ENCODE measurements around the gene ARCN1. TPM values are rescaled to one million over a fixed set of nuclear protein-coding genes. Genes with fewer than 3 reads are reported as not detected.

The ARCN1 gene
- total and polyA plus RNA-seq, 10 donors = 33.8 to 106 (median 93.3) TPM

GRCh38 chr11:118643995-118644345 lies 71.8 kb downstream of the ARCN1 start:
- intact Hi-C loops (cut with DNase I; ENCODE audit: low total_unique reads) = no loop called here
- Histone ChIP-seq H3K4me3 (no peak overlapping the region), H3K36me3 (peaks cover 0 to 99% (median 25%) of the 10 kb centered on the region in 6 donors), H3K27me3 (replicated peaks in 1 of 7) (no peaks in the 10 kb centered on the region), H3K27ac (peak overlapping the region in 1 of 8 donors; percentile 2), H3K9me3 (no peaks in the 10 kb centered on the region), H3K4me1 (peaks cover 0 to 6% (median 0%) of the 10 kb centered on the region in 6 donors)
- no peak for TF ChIP-seq POLR2AphosphoS5 (IDR thresholded peaks at IDR 0.05)
- TF ChIP-seq POLR2A (IDR thresholded peaks at IDR 0.05) = no peak
- TF ChIP-seq CTCF (IDR thresholded peaks at IDR 0.05 in 8 of 11, conservative IDR thresholded peaks at IDR 0.05 in 3 of 11) = no peak
- 82 to 97% (median 90%) methylated on average over 7 of the region's 7 CpGs; no CpG with 5 or more reads in 1 of the 5 donors for WGBS, 5 donors
- no peak for DNase-seq

GRCh38 chr11:118644496-118644895 lies 72.3 kb downstream of the ARCN1 start:
- no peaks in the 10 kb centered on the region for H3K9me3 ChIP-seq
- no peak for TF ChIP-seq POLR2AphosphoS5 (IDR thresholded peaks at IDR 0.05)
- no peak for TF ChIP-seq CTCF (IDR thresholded peaks at IDR 0.05 in 8 of 11, conservative IDR thresholded peaks at IDR 0.05 in 3 of 11)
- TF ChIP-seq POLR2A (IDR thresholded peaks at IDR 0.05) = no peak
- intact Hi-C loops (cut with DNase I; ENCODE audit: low total_unique reads) = no loop called here
- no peak overlapping the region for H3K4me3 ChIP-seq
- DNase-seq = no peak
- WGBS, 5 donors = 93 to 99% (median 94%) methylated on average over 10 of the region's 10 CpGs
- H3K27me3 ChIP-seq (replicated peaks in 1 of 7) = no peaks in the 10 kb centered on the region
- no peak overlapping the region for H3K27ac ChIP-seq
- peaks cover 0 to 6% (median 0%) of the 10 kb centered on the region in 6 donors for H3K4me1 ChIP-seq
- H3K36me3 ChIP-seq = peaks cover 0 to 99% (median 25%) of the 10 kb centered on the region in 6 donors

- no peaks in the 10 kb centered on the region for H3K9me3 ChIP-seq
- peaks cover 0 to 99% (median 30%) of the 10 kb centered on the region in 6 donors for H3K36me3 ChIP-seq
- H3K27ac ChIP-seq = no peak overlapping the region
- no peak overlapping the region for H3K4me3 ChIP-seq
- 89 to 96% (median 91%) methylated on average over 12 to 24 of the region's 24 CpGs for WGBS, 5 donors
- DNase-seq = no peak
- peaks cover 0 to 6% (median 0%) of the 10 kb centered on the region in 6 donors for H3K4me1 ChIP-seq
- TF ChIP-seq POLR2A (IDR thresholded peaks at IDR 0.05) (no peak), POLR2AphosphoS5 (IDR thresholded peaks at IDR 0.05) (peak in 1 of 3 donors; percentile 14)
- intact Hi-C loops (cut with DNase I; ENCODE audit: low total_unique reads) = no loop called here
- H3K27me3 ChIP-seq (replicated peaks in 1 of 7) = no peaks in the 10 kb centered on the region
Observed at GRCh38 chr11:118645066-118645715, 73.0 kb downstream of the ARCN1 start.

GRCh38 chr11:118646393-118646792 lies 74.2 kb downstream of the ARCN1 start:
- no peaks in the 10 kb centered on the region for H3K9me3 ChIP-seq
- no peak overlapping the region for H3K27ac ChIP-seq
- TF ChIP-seq POLR2AphosphoS5 (IDR thresholded peaks at IDR 0.05) (no peak), CTCF (IDR thresholded peaks at IDR 0.05 in 8 of 11, conservative IDR thresholded peaks at IDR 0.05 in 3 of 11) (no peak), POLR2A (IDR thresholded peaks at IDR 0.05) (no peak)
- no peaks in the 10 kb centered on the region for H3K27me3 ChIP-seq (replicated peaks in 1 of 7)
- H3K4me3 ChIP-seq = no peak overlapping the region
- DNase-seq = peak; percentile 32
- intact Hi-C loops (cut with DNase I; ENCODE audit: low total_unique reads) = no loop called here
- H3K36me3 ChIP-seq = peaks cover 0 to 99% (median 38%) of the 10 kb centered on the region in 6 donors
- H3K4me1 ChIP-seq = peaks cover 0 to 6% (median 0%) of the 10 kb centered on the region in 6 donors
- WGBS, 5 donors = 76 to 87% (median 84%) methylated on average over 3 of the region's 3 CpGs

Measured in spleen (tissue), 11 donors.